Hematopoietic multipotent progenitor cell treated with erythropoietin and hydrocortisone succinate and interleukin-3 and kit ligand, for 6 days (in vitro differentiated cells): ENCODE results near the gene BCL2L13.
A peak's percentile ranks its signal among the peaks of the same experiment; 100 is the strongest.
"Not testable (repeated sequence)": the region's sequence is repeated elsewhere in the genome, so short reads cannot be mapped to it uniquely, and the experiment has no call there.

Experiments used
- DNase-seq: peaks from one replicate; pipeline ENCODE4 v3.0.0-alpha.2; 2015

BCL2L13 gene

GRCh38 chr22:17732251-17732854, 93.8 kb downstream of the BCL2L13 start:
- no peak for DNase-seq

- DNase-seq: no peak
These were observed 94.9 kb downstream of the BCL2L13 start for GRCh38 chr22:17733466-17733865.

- peak; percentile 65 for DNase-seq
These were observed 95.6 kb downstream of the BCL2L13 start for GRCh38 chr22:17734187-17734586.

- no peak for DNase-seq
These were observed 100.0 kb downstream of the BCL2L13 start for GRCh38 chr22:17738386-17739128.

- no peak for DNase-seq
These were observed 100.8 kb downstream of the BCL2L13 start for GRCh38 chr22:17739196-17739975.

- no peak for DNase-seq
These were observed 103.4 kb downstream of the BCL2L13 start for GRCh38 chr22:17741866-17742526.

- peak; percentile 77 for DNase-seq
These were observed 104.0 kb downstream of the BCL2L13 start for GRCh38 chr22:17742527-17742902.

- DNase-seq: no peak
These were observed 105.3 kb downstream of the BCL2L13 start for GRCh38 chr22:17743661-17744411.

GRCh38 chr22:17744430-17744829, 105.9 kb downstream of the BCL2L13 start:
- DNase-seq: no peak

GRCh38 chr22:17746916-17747315, 108.4 kb downstream of the BCL2L13 start:
- no peak for DNase-seq

GRCh38 chr22:17748555-17749353, 110.2 kb downstream of the BCL2L13 start:
- no peak for DNase-seq

GRCh38 chr22:17749605-17750395, 111.2 kb downstream of the BCL2L13 start:
- no peak for DNase-seq

- no peak for DNase-seq
These were observed 113.0 kb downstream of the BCL2L13 start for GRCh38 chr22:17751596-17751995.

GRCh38 chr22:17753401-17753989, 114.9 kb downstream of the BCL2L13 start:
- DNase-seq: peak; percentile 75

- peak; percentile 60 for DNase-seq
These were observed 115.8 kb downstream of the BCL2L13 start for GRCh38 chr22:17754233-17754925.

- DNase-seq: no peak
These were observed 122.6 kb downstream of the BCL2L13 start for GRCh38 chr22:17761138-17761488.

- DNase-seq: peak; percentile 52
These were observed 124.9 kb downstream of the BCL2L13 start for GRCh38 chr22:17763442-17763841.

- DNase-seq: no peak
These were observed 125.5 kb downstream of the BCL2L13 start for GRCh38 chr22:17764036-17764435.

GRCh38 chr22:17764852-17765251, 126.3 kb downstream of the BCL2L13 start:
- not testable (repeated sequence) for DNase-seq
